ENCODE measurements around the gene TENM3. TPM values are rescaled to one million over a fixed set of nuclear protein-coding genes. Genes with fewer than 3 reads are reported as not detected.

The TENM3 gene
- total RNA-seq, 1 experiment from 2014 or later, result 34.1 TPM

- no peaks in the 10 kb centered on the region for H3K9me3 Mint-ChIP-seq (ENCODE audit: unreplicated experiment)
- no peaks in the 10 kb centered on the region for H3K27me3 Mint-ChIP-seq (ENCODE audit: insufficient read depth, unreplicated experiment)
- ChIA-PET POLR2A (interaction anchor here (0.7 kb wide), 1 partner anchor 13 kb away, joined by 4 read pairs; no protein-coding TSS in a partner anchor), CTCF (interaction anchor here (0.6 kb wide), 1 partner anchor 11 kb away, joined by 5 read pairs; no protein-coding TSS in a partner anchor)
- no peak overlapping the region for H3K4me3 Mint-ChIP-seq (ENCODE audit: unreplicated experiment)
- DNase-seq (ENCODE audit: unreplicated experiment), result no peak
- BruUV-seq (replicated peaks), result no TSS peak
- intact Hi-C loops (cut with micrococcal nuclease), result no loop called here
- no peak overlapping the region for H3K27ac Mint-ChIP-seq (ENCODE audit: low read depth, unreplicated experiment)
- peaks cover 5% of the 10 kb centered on the region for H3K4me1 Mint-ChIP-seq (ENCODE audit: insufficient read depth, unreplicated experiment)
- no peaks in the 10 kb centered on the region for H3K36me3 Mint-ChIP-seq (ENCODE audit: insufficient read depth, unreplicated experiment)
- TF ChIP-seq CTCF (IDR thresholded peaks at IDR 0.05; ENCODE audit: unreplicated experiment), result no peak
Observed at GRCh38 chr4:182575225-182575624, 332.0 kb downstream of the TENM3 start.

GRCh38 chr4:182576601-182577289 lies 333.5 kb downstream of the TENM3 start:
- no peak for DNase-seq (ENCODE audit: unreplicated experiment)
- Mint-ChIP-seq H3K36me3 (ENCODE audit: insufficient read depth, unreplicated experiment) (no peaks in the 10 kb centered on the region), H3K4me3 (ENCODE audit: unreplicated experiment) (no peak overlapping the region), H3K9me3 (ENCODE audit: unreplicated experiment) (no peaks in the 10 kb centered on the region), H3K27ac (ENCODE audit: low read depth, unreplicated experiment) (no peak overlapping the region), H3K4me1 (ENCODE audit: insufficient read depth, unreplicated experiment) (peaks cover 5% of the 10 kb centered on the region), H3K27me3 (ENCODE audit: insufficient read depth, unreplicated experiment) (no peaks in the 10 kb centered on the region)
- ChIA-PET CTCF (no interaction called here), POLR2A (interaction anchor here (1.2 kb wide), 1 partner anchor 9 kb away, joined by 5 read pairs; no protein-coding TSS in a partner anchor)
- no peak for TF ChIP-seq CTCF (IDR thresholded peaks at IDR 0.05; ENCODE audit: unreplicated experiment)
- no TSS peak for BruUV-seq (replicated peaks)
- intact Hi-C loops (cut with micrococcal nuclease), result no loop called here

GRCh38 chr4:182577411-182577810 lies 334.2 kb downstream of the TENM3 start:
- ChIA-PET POLR2A (interaction anchor here (1.2 kb wide), 1 partner anchor 8 kb away, joined by 5 read pairs; no protein-coding TSS in a partner anchor), CTCF (no interaction called here)
- no peak for TF ChIP-seq CTCF (IDR thresholded peaks at IDR 0.05; ENCODE audit: unreplicated experiment)
- no peaks in the 10 kb centered on the region for H3K9me3 Mint-ChIP-seq (ENCODE audit: unreplicated experiment)
- H3K4me1 Mint-ChIP-seq (ENCODE audit: insufficient read depth, unreplicated experiment), result peaks cover 10% of the 10 kb centered on the region
- BruUV-seq (replicated peaks), result no TSS peak
- no peaks in the 10 kb centered on the region for H3K27me3 Mint-ChIP-seq (ENCODE audit: insufficient read depth, unreplicated experiment)
- intact Hi-C loops (cut with micrococcal nuclease), result no loop called here
- H3K4me3 Mint-ChIP-seq (ENCODE audit: unreplicated experiment), result no peak overlapping the region
- H3K27ac Mint-ChIP-seq (ENCODE audit: low read depth, unreplicated experiment), result no peak overlapping the region
- H3K36me3 Mint-ChIP-seq (ENCODE audit: insufficient read depth, unreplicated experiment), result no peaks in the 10 kb centered on the region
- no peak for DNase-seq (ENCODE audit: unreplicated experiment)

- peaks cover 10% of the 10 kb centered on the region for H3K4me1 Mint-ChIP-seq (ENCODE audit: insufficient read depth, unreplicated experiment)
- H3K4me3 Mint-ChIP-seq (ENCODE audit: unreplicated experiment), result no peak overlapping the region
- no peak for TF ChIP-seq CTCF (IDR thresholded peaks at IDR 0.05; ENCODE audit: unreplicated experiment)
- H3K36me3 Mint-ChIP-seq (ENCODE audit: insufficient read depth, unreplicated experiment), result no peaks in the 10 kb centered on the region
- no peaks in the 10 kb centered on the region for H3K9me3 Mint-ChIP-seq (ENCODE audit: unreplicated experiment)
- ChIA-PET POLR2A (interaction anchor here (1.0 kb wide), 1 partner anchor 12 kb away, joined by 7 read pairs; no protein-coding TSS in a partner anchor), CTCF (no interaction called here)
- no peak overlapping the region for H3K27ac Mint-ChIP-seq (ENCODE audit: low read depth, unreplicated experiment)
- BruUV-seq (replicated peaks), result no TSS peak
- DNase-seq (ENCODE audit: unreplicated experiment), result peak; percentile 55
- intact Hi-C loops (cut with micrococcal nuclease), result no loop called here
- no peaks in the 10 kb centered on the region for H3K27me3 Mint-ChIP-seq (ENCODE audit: insufficient read depth, unreplicated experiment)
Observed at GRCh38 chr4:182578402-182578801, 335.2 kb downstream of the TENM3 start.
